Diencephalon (tissue), 1 donor: ENCODE results near the gene HYLS1. TPM values are rescaled to one million over a fixed set of nuclear protein-coding genes. Genes with fewer than 3 reads are reported as not detected.

ENCODE experiments used
- total RNA-seq: library from RNA; depleted of rRNA; stranded (reverse); fragments of >200 nt; gene quantifications from one replicate; pipeline ENCODE4 v1.2.3, GENCODE V29; 2014

Gene HYLS1, protein sequence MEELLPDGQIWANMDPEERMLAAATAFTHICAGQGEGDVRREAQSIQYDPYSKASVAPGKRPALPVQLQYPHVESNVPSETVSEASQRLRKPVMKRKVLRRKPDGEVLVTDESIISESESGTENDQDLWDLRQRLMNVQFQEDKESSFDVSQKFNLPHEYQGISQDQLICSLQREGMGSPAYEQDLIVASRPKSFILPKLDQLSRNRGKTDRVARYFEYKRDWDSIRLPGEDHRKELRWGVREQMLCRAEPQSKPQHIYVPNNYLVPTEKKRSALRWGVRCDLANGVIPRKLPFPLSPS
- 12.2 TPM for total RNA-seq

DNA sequence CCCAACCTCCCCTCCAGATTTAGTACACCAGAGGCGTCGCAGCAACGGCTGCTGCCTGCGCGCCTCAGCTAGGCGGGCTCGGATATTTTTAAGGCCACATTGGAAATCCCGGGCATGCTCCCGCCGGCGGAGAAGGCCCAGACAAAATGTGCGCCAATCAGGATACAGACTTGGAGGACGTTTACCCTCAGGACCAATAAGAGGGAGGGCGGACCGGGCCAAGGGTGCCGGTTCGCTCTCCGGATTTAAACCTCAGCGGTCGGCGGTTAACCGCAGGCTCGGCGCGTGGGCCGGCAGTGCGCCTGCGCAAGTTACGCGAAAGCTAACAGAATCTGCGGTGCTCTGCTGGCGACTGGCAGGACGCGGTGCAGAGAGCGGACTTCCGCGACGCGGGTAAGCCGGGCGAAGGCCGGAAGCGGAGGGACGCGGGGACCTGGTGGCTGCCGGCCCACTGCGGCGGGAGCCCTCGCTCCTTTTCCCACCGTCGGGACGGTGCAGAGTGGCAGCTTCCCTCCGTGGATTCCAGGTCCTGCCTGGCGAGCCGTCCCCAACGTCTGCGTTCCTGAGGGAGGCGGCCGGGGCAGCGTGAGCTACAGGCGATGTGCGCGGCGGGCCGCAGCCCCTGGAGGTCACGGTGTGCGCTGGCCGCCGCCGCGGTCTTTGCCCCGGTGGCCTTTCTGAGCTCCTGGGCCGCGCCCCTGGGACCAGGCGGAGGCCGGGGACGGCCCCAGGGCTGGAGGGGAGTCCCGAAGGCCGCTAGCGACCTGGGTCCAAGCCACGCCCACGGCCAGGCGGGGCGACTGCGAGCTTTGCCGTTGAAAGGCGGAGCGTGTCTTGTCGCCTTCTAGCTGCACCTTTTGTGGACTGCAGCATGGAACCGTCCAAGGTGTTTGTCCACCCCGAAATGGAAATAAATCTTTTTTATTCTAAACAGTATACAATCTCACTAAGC lies at the start of gene HYLS1:
Gene HYLS1 (plus strand): TSS at position 296 of the 952 bp plus-strand sequence. CDS start 11,701 bp downstream, outside the sequence.

DNA sequence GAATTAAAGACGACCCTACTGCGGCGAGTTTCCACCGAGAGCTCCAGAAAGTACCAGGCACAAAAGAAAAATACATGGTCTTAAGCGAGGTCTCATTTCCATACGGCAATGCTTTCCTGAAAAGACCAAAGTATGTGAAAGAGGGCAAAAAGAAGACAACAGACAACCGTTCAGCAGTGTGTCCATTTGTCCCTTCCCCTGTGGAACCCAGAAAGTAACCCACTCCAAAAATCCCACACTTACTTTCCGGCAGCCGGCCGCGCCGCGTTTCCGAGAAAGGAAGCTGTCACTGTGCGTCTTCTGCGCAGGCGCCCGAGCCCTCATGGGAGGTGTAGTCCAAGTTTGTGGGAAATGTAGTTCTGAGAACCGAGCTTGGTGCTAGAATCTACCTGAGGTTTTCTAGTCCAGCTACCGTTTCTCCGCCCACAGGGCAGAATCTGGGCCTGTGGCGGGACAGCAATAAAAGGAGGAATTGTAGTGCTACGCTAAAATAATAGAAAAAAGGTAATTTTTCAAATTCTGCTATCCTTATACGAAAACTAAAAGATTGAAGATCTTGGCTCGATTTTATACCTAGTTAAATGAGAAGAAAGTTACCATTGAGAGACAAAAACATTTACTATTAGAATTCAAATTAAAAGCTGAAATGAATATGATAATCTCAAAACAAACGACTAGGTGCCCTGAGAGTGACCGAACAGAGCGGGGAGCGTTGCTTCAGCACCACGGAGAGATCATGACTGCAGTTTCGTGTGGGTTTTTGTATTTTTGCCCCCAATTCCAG lies 15.7 kb downstream of the HYLS1 start, which contains the start of gene PUS3:
Gene PUS3 (minus strand): TSS at position 280 of the 784 bp plus-strand sequence. CDS start 6,922 bp downstream, outside the sequence.

DNA sequence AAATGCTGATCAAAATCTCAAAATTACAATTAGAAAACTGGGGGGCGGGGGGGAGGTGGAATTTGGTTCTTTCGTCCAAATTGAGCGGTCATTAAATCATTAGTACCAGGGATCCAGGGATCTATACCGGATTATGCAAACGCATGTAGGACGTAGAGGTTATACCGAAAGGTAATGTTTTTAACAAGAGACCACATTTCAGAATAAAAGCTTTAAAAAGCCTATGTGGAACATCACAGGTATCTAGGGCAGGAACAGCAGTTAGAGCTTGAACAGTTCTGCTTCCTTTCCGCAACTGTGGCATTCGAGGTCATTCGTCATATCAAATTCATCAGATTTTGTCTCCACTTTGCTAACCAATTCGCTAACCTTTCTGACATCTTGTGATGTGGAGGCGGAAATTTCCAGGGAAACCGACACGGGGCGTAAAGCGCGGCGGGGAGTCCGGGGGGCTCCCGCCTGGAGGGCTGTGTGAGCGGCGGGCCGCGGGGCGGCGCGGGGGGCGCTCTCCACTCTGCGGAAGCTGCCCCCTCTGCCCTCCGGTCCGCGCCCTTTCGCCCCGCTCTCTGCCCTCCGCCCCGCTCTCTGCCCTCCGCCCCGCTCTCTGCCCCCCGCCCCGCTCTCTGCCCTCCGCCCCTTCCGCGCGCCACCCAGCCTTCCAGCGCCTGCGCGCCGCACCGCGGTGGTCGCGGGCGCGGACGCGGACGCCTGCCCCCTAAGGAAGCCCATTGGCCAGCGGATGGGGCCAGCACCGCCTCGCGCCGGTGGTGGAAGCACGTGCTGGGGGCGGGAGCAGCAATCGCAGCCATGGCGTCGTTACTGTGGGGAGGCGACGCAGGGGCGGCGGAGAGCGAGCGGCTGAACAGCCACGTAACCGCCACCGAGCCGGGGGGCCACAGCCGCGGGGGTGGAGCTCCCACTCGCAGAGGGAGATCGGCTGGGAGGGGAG lies 16.5 kb downstream of the HYLS1 start, which contains the start of gene DDX25:
Gene DDX25 (plus strand): TSS at position 798 of the 949 bp plus-strand sequence. CDS start 10 bp downstream, at position 808.

DNA sequence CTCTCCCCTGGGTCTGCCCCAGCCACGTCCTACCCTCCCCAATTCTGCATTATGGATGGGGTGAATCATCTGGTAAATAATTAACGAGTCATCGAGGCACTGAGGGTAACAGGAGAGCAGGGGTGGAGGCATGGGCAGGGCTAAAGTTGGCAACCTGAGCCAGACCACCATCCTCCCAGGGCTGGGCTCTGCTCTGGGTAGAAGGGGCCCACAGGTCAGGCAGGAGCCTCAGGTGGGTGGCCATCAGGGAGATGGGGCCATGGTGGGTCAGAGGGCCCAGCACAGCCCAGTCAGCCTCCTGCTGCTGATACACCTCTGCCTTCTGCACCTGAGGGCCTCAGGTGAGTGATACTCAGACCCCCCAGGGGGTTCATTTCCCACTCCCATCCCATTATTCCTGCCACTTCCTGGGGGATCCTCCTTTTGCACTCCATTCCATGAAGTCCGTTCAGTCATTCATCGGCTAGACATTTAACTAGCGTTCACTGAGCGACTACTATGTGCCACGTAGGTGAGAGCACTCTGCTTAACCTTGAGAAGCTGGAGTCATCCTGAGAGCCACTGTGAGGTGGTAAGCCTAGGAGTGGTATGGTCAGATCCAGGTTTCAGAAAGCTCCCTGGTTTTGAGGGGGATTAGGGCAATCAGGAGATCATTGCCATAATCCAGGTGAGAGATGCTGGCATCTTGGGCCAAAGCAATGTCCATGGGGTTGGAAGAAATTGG lies 58.5 kb downstream of the HYLS1 start, which contains the start of gene VSIG10L2:
Gene VSIG10L2 (plus strand): TSS at position 248 of the 724 bp plus-strand sequence. CDS start 12 bp downstream, at position 260.

Other genes with a start within 250 kb of the HYLS1 start
- 0.92 TPM for gene ACRV1, start 206.8 kb upstream of the HYLS1 start, total RNA-seq
- gene PATE1, start 141.4 kb upstream of the HYLS1 start, total RNA-seq, result not detected
- gene PATE2, start 108.8 kb upstream of the HYLS1 start, total RNA-seq, result 2.1 TPM
- not detected for gene PATE3, start 99.5 kb upstream of the HYLS1 start, total RNA-seq
- gene PATE4, start 54.4 kb upstream of the HYLS1 start, total RNA-seq, result not detected
- 9.2 TPM for gene PUS3, start 15.5 kb downstream of the HYLS1 start, total RNA-seq
- gene DDX25, start 16.8 kb downstream of the HYLS1 start, total RNA-seq, result 24.9 TPM
- not detected for gene VSIG10L2, start 58.4 kb downstream of the HYLS1 start, total RNA-seq
- 29.1 TPM for gene CDON, start 175.2 kb downstream of the HYLS1 start, total RNA-seq